ENCODE measurements around the gene C3orf18.

- TF ChIP-seq CTCF (IDR thresholded peaks at IDR 0.05) (no peak), EZH2 (IDR thresholded peaks at IDR 0.05) (no peak)
These were observed 42.8 kb downstream of the C3orf18 start for GRCh38 chr3:50524746-50525145.

Data from neural progenitor cell (in vitro differentiated cells).